Measurements from ENCODE around the gene MYB. TPM values are rescaled to one million over a fixed set of nuclear protein-coding genes. Genes with fewer than 3 reads are reported as not detected.

Gene MYB
- total and polyA plus RNA-seq, 2 of the 8 experiments (the other 6 are each of a cell fraction or from before 2014, with no cell fraction given), result 4.0 to 7.6 TPM

- TF ChIP-seq JUN (IDR thresholded peaks at IDR 0.05; ENCODE audit: low read depth, low read length) (no peak), TBP (IDR thresholded peaks at IDR 0.05; ENCODE audit: low read depth, low read length) (no peak), POU5F1 (IDR thresholded peaks at IDR 0.05; ENCODE audit: low read depth, low read length) (no peak), TCF12 (IDR thresholded peaks at IDR 0.05; ENCODE audit: low read depth, low read length) (no peak), HDAC2 (IDR thresholded peaks at IDR 0.05; ENCODE audit: borderline replicate concordance in 1 of 2, low read depth in 2 of 2, low read length in 2 of 2) (no peak), BCL11A (IDR thresholded peaks at IDR 0.05; ENCODE audit: low read depth in 2 of 2, low read length in 2 of 2) (no peak), ATF2 (IDR thresholded peaks at IDR 0.05; ENCODE audit: low read length) (no peak), SRF (IDR thresholded peaks at IDR 0.05; ENCODE audit: low read depth, low read length) (no peak), SP2 (IDR thresholded peaks at IDR 0.05; ENCODE audit: low read length) (no peak), TAF1 (IDR thresholded peaks at IDR 0.05; ENCODE audit: low read depth, low read length) (no peak), MAFK (IDR thresholded peaks at IDR 0.05; ENCODE audit: low read depth, low read length) (no peak), SUZ12 (IDR thresholded peaks at IDR 0.05; ENCODE audit: low read length) (no peak)
- TF ChIP-seq, protein P1, sequence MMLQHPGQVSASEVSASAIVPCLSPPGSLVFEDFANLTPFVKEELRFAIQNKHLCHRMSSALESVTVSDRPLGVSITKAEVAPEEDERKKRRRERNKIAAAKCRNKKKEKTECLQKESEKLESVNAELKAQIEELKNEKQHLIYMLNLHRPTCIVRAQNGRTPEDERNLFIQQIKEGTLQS (IDR thresholded peaks at IDR 0.05; ENCODE audit: insufficient read depth, low read depth, low read length), result no peak
- Histone ChIP-seq H2AK5ac (ENCODE audit: low read depth, low read length) (no peak overlapping the region), H3K4me1 (replicated peaks in 1 of 4; ENCODE audit: control insufficient read depth in 3 of 4, insufficient read depth in 4 of 4, low read length in 3 of 4) (no peaks in the 10 kb centered on the region), H4K91ac (replicated peaks; ENCODE audit: insufficient read length, low read length) (no peak overlapping the region), H3K14ac (ENCODE audit: insufficient read length) (no peak overlapping the region), H3K27me3 (replicated peaks in 1 of 4; ENCODE audit: control insufficient read depth in 3 of 4, extremely low read depth in 1 of 4, insufficient read depth in 3 of 4, low read length in 3 of 4) (no peaks in the 10 kb centered on the region), H3K4ac (replicated peaks; ENCODE audit: insufficient read length, low read depth, low read length) (no peak overlapping the region), H2AFZ (ENCODE audit: low read length) (no peak overlapping the region), H2BK5ac (ENCODE audit: low read depth, low read length) (no peak overlapping the region), H3K18ac (ENCODE audit: extremely low read depth, low read length) (no peak overlapping the region), H4K20me1 (replicated peaks in 1 of 2; ENCODE audit: control insufficient read depth in 1 of 2, insufficient read depth in 2 of 2, low read length in 2 of 2) (no peaks in the 10 kb centered on the region), H3K9ac (replicated peaks in 1 of 4; ENCODE audit: extremely low read depth in 1 of 4, low read depth in 3 of 4, low read length in 3 of 4) (no peak overlapping the region), H3K9me3 (ENCODE audit: insufficient read depth in 2 of 2, low read depth in 1 of 2, low read length in 1 of 2) (no peaks in the 10 kb centered on the region), H2BK12ac (ENCODE audit: low read depth, low read length) (no peak overlapping the region), H3K4me2 (ENCODE audit: insufficient read depth in 1 of 2, low read depth in 2 of 2, low read length in 2 of 2) (no peak overlapping the region), H3K23me2 (ENCODE audit: low read depth, low read length) (no peaks in the 10 kb centered on the region), H3K27ac (ENCODE audit: low read depth, low read length) (no peak overlapping the region), H4K8ac (ENCODE audit: extremely low read depth, insufficient read depth, low read length) (no peak overlapping the region), H3K56ac (replicated peaks; ENCODE audit: insufficient read length, low read depth, low read length) (no peak overlapping the region), H3K79me1 (ENCODE audit: low read depth, low read length) (no peaks in the 10 kb centered on the region), H4K5ac (ENCODE audit: insufficient read length, low read depth, low read length) (no peak overlapping the region), H3K4me3 (ENCODE audit: extremely low read depth in 1 of 4, insufficient read depth in 2 of 4, low read depth in 3 of 4, low read length in 4 of 4) (no peak overlapping the region), H2BK15ac (ENCODE audit: low read length) (no peak overlapping the region), H3K79me2 (ENCODE audit: control insufficient read depth in 1 of 2, insufficient read depth in 2 of 2, low read length in 2 of 2) (no peaks in the 10 kb centered on the region), H2BK120ac (replicated peaks; ENCODE audit: low read depth, low read length) (no peak overlapping the region), H3K23ac (ENCODE audit: insufficient read length) (no peak overlapping the region), H2BK20ac (ENCODE audit: low read length) (no peak overlapping the region), H3K36me3 (ENCODE audit: control insufficient read depth in 2 of 4, insufficient read depth in 4 of 4, low read length in 3 of 4) (no peaks in the 10 kb centered on the region)
- DNase-seq (ENCODE audit: low read depth in 1 of 2, low spot score in 2 of 2) (no peak), FAIRE-seq (no peak)
- 96% methylated on average over 1 of the region's 1 CpG; no CpG with 5 or more reads in 1 of the 2 experiments for WGBS, 2 experiments (ENCODE audit: extremely low coverage in 1 of 2, insufficient coverage in 1 of 2, insufficient read length in 1 of 2, insufficient replicate concordance in 2 of 2, low coverage in 1 of 2, low lambda C conversion rate in 2 of 2, missing lambda C conversion rate in 1 of 2)
- ChIA-PET POLR2A (ENCODE audit: partially characterized antibody) (interaction anchor here (1.6 kb wide), 1 partner anchor 13 kb away, joined by 4 read pairs; the partner anchor contains the start of gene MYB), CTCF (ENCODE audit: partially characterized antibody) (interaction anchor here (0.6 to 2.2 kb wide), 7 partner anchors 9 to 1164 kb away, joined by 3 to 10 read pairs (median 4); no protein-coding TSS in a partner anchor)
Measured at GRCh38 chr6:135167617-135168016, 13.5 kb upstream of the MYB start.

Data from H1 (cell line).